ENCODE data around the gene CLRN3. TPM values are rescaled to one million over a fixed set of nuclear protein-coding genes. Genes with fewer than 3 reads are reported as not detected.
A peak's percentile ranks its signal among the peaks of the same experiment; 100 is the strongest.

The CLRN3 gene
- total and polyA plus RNA-seq, 2 experiments from 2014 or later = not detected

DNA sequence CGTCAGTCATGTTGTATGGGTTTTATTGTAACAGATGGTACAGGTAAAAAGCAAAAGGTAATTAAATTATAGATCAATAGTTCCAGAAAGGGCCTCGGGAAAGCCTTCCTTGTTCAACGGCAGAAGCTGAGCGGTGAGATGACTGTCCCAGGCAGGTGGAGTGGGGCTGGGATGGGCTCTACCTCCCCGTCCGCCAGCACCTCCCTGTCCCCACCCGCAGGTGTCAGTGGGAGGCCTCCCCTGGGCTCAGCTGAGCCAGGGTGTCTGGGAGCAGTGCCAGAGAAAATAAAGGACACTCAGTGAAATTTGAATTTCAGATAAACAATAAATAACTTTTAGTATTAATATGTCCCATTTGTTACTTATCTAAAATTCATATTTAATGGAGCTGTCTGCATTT is 58.9 kb downstream of the CLRN3 start (continued):
- TF ChIP-seq, protein P1, sequence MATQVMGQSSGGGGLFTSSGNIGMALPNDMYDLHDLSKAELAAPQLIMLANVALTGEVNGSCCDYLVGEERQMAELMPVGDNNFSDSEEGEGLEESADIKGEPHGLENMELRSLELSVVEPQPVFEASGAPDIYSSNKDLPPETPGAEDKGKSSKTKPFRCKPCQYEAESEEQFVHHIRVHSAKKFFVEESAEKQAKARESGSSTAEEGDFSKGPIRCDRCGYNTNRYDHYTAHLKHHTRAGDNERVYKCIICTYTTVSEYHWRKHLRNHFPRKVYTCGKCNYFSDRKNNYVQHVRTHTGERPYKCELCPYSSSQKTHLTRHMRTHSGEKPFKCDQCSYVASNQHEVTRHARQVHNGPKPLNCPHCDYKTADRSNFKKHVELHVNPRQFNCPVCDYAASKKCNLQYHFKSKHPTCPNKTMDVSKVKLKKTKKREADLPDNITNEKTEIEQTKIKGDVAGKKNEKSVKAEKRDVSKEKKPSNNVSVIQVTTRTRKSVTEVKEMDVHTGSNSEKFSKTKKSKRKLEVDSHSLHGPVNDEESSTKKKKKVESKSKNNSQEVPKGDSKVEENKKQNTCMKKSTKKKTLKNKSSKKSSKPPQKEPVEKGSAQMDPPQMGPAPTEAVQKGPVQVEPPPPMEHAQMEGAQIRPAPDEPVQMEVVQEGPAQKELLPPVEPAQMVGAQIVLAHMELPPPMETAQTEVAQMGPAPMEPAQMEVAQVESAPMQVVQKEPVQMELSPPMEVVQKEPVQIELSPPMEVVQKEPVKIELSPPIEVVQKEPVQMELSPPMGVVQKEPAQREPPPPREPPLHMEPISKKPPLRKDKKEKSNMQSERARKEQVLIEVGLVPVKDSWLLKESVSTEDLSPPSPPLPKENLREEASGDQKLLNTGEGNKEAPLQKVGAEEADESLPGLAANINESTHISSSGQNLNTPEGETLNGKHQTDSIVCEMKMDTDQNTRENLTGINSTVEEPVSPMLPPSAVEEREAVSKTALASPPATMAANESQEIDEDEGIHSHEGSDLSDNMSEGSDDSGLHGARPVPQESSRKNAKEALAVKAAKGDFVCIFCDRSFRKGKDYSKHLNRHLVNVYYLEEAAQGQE (IDR thresholded peaks at IDR 0.05; ENCODE audit: unreplicated experiment) = no peak
- TF ChIP-seq CREB1 (CRISPR knock-in tag; IDR thresholded peaks at IDR 0.05; ENCODE audit: low read depth) = no peak
- TF ChIP-seq JUNB (IDR thresholded peaks at IDR 0.05; ENCODE audit: unreplicated experiment) = no peak
- no peak for TF ChIP-seq STAT1 (IDR thresholded peaks at IDR 0.05; ENCODE audit: unreplicated experiment)
- no peak for TF ChIP-seq POLR2AphosphoS5 (IDR thresholded peaks at IDR 0.05; ENCODE audit: low read depth)
- TF ChIP-seq ZNF114 (CRISPR knock-in tag; IDR thresholded peaks at IDR 0.05) = no peak
- TF ChIP-seq EZH2phosphoT487 (IDR thresholded peaks at IDR 0.05; ENCODE audit: unreplicated experiment) = no peak
- TF ChIP-seq ZNF331 (CRISPR knock-in tag; IDR thresholded peaks at IDR 0.05; ENCODE audit: low read depth) = no peak

DNA sequence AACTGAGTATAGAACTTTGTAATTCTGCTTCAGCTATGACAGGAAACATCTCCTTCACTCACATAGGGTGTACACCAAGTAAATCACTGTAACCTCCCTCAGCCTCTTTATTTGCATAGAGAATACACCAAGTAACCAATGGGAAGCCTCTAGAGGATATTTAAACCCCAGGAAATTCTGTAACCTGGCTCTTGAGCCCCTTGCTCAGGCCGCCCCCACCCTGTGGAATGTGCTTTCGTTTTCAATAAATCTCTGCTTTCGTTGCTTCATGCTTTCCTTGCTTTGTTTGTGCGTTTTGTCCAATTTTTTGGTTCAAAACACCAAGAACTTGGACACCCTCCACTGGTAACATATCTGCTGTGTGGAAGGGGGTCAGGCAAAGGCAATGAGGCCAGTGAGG is 60.2 kb downstream of the CLRN3 start:
- Histone ChIP-seq H4K20me1 (replicated peaks; ENCODE audit: insufficient read depth) (no peaks in the 10 kb centered on the region), H3K4me3 (no peak overlapping the region), H3K9me2 (ENCODE audit: insufficient read depth) (no peaks in the 10 kb centered on the region), H3K27me3 (ENCODE audit: insufficient read depth) (no peaks in the 10 kb centered on the region), H3K79me2 (replicated peaks; ENCODE audit: insufficient read depth) (no peaks in the 10 kb centered on the region), H3K27ac (ENCODE audit: low read depth) (no peak overlapping the region), H3K36me3 (ENCODE audit: insufficient read depth) (no peaks in the 10 kb centered on the region), H2AFZ (peak overlapping the region; percentile 11; the same call in 1 of the 2 replicates), H3K4me1 (ENCODE audit: insufficient read depth) (no peaks in the 10 kb centered on the region), H3K4me2 (no peak overlapping the region), H3F3A (replicated peaks; ENCODE audit: low read depth) (no peaks in the 10 kb centered on the region)
- Mint-ChIP-seq H3K27me3 (ENCODE audit: insufficient read depth, low read depth, poor library complexity) (peaks cover 10% of the 10 kb centered on the region), H3K4me1 (peaks cover 11% of the 10 kb centered on the region), H3K9me3 (no peaks in the 10 kb centered on the region), H3K4me3 (no peak overlapping the region), H3K36me3 (ENCODE audit: low read depth) (no peaks in the 10 kb centered on the region; the same call in 2 of the 3 replicates), H3K27ac (0 out of 2 replicates have a peak overlapping the region, but pooled peaks have one; percentile 49)
- ATAC-seq = peak; percentile 79
- DNase-seq (ENCODE audit: low spot score) = peak; percentile 55
- TF ChIP-seq JUNB (IDR thresholded peaks at IDR 0.05; ENCODE audit: unreplicated experiment) (no peak), EZH2phosphoT487 (IDR thresholded peaks at IDR 0.05; ENCODE audit: unreplicated experiment) (no peak), STAT1 (IDR thresholded peaks at IDR 0.05; ENCODE audit: unreplicated experiment) (no peak), EZH2 (IDR thresholded peaks at IDR 0.05; ENCODE audit: low read depth, unreplicated experiment) (no peak), NANOG (IDR thresholded peaks at IDR 0.05; ENCODE audit: borderline replicate concordance) (no peak), ZNF114 (CRISPR knock-in tag; IDR thresholded peaks at IDR 0.05) (no peak), CREB1 (CRISPR knock-in tag; IDR thresholded peaks at IDR 0.05; ENCODE audit: low read depth) (no peak), POLR2AphosphoS5 (IDR thresholded peaks at IDR 0.05; ENCODE audit: low read depth) (no peak), CTCF (conservative IDR thresholded peaks at IDR 0.05; ENCODE audit: low read depth in 2 of 2) (no peak)
- TF ChIP-seq, protein P2, sequence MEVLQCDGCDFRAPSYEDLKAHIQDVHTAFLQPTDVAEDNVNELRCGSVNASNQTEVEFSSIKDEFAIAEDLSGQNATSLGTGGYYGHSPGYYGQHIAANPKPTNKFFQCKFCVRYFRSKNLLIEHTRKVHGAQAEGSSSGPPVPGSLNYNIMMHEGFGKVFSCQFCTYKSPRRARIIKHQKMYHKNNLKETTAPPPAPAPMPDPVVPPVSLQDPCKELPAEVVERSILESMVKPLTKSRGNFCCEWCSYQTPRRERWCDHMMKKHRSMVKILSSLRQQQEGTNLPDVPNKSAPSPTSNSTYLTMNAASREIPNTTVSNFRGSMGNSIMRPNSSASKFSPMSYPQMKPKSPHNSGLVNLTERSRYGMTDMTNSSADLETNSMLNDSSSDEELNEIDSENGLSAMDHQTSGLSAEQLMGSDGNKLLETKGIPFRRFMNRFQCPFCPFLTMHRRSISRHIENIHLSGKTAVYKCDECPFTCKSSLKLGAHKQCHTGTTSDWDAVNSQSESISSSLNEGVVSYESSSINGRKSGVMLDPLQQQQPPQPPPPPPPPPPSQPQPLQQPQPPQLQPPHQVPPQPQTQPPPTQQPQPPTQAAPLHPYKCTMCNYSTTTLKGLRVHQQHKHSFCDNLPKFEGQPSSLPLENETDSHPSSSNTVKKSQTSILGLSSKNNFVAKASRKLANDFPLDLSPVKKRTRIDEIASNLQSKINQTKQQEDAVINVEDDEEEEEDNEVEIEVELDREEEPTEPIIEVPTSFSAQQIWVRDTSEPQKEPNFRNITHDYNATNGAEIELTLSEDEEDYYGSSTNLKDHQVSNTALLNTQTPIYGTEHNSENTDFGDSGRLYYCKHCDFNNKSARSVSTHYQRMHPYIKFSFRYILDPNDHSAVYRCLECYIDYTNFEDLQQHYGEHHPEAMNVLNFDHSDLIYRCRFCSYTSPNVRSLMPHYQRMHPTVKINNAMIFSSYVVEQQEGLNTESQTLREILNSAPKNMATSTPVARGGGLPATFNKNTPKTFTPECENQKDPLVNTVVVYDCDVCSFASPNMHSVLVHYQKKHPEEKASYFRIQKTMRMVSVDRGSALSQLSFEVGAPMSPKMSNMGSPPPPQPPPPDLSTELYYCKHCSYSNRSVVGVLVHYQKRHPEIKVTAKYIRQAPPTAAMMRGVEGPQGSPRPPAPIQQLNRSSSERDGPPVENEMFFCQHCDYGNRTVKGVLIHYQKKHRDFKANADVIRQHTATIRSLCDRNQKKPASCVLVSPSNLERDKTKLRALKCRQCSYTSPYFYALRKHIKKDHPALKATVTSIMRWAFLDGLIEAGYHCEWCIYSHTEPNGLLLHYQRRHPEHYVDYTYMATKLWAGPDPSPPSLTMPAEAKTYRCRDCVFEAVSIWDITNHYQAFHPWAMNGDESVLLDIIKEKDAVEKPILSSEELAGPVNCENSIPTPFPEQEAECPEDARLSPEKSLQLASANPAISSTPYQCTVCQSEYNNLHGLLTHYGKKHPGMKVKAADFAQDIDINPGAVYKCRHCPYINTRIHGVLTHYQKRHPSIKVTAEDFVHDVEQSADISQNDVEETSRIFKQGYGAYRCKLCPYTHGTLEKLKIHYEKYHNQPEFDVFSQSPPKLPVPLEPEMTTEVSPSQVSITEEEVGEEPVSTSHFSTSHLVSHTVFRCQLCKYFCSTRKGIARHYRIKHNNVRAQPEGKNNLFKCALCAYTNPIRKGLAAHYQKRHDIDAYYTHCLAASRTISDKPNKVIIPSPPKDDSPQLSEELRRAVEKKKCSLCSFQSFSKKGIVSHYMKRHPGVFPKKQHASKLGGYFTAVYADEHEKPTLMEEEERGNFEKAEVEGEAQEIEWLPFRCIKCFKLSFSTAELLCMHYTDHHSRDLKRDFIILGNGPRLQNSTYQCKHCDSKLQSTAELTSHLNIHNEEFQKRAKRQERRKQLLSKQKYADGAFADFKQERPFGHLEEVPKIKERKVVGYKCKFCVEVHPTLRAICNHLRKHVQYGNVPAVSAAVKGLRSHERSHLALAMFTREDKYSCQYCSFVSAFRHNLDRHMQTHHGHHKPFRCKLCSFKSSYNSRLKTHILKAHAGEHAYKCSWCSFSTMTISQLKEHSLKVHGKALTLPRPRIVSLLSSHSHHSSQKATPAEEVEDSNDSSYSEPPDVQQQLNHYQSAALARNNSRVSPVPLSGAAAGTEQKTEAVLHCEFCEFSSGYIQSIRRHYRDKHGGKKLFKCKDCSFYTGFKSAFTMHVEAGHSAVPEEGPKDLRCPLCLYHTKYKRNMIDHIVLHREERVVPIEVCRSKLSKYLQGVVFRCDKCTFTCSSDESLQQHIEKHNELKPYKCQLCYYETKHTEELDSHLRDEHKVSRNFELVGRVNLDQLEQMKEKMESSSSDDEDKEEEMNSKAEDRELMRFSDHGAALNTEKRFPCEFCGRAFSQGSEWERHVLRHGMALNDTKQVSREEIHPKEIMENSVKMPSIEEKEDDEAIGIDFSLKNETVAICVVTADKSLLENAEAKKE (CRISPR knock-in tag; IDR thresholded peaks at IDR 0.05) = no peak
- TF ChIP-seq, protein P3, sequence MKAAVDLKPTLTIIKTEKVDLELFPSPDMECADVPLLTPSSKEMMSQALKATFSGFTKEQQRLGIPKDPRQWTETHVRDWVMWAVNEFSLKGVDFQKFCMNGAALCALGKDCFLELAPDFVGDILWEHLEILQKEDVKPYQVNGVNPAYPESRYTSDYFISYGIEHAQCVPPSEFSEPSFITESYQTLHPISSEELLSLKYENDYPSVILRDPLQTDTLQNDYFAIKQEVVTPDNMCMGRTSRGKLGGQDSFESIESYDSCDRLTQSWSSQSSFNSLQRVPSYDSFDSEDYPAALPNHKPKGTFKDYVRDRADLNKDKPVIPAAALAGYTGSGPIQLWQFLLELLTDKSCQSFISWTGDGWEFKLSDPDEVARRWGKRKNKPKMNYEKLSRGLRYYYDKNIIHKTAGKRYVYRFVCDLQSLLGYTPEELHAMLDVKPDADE (IDR thresholded peaks at IDR 0.05) = no peak

Measured in GM23338 (cell line).